Chondrocyte (in vitro differentiated cells): ENCODE measurements around the gene HP1BP3. TPM values are rescaled to one million over a fixed set of nuclear protein-coding genes. Genes with fewer than 3 reads are reported as not detected.
"Not testable (repeated sequence)": the region's sequence is repeated elsewhere in the genome, so short reads cannot be mapped to it uniquely, and the experiment has no call there.

Experiments used
- DNase-seq: peaks from one replicate; pipeline ENCODE4 v3.0.0; 2021; ENCODE audit warnings: mixed read lengths, low spot score
- H3K27ac Mint-ChIP-seq: one replicate; pipeline ENCODE4 v1.8.0; 2021; ENCODE audit warnings: mild to moderate bottlenecking, moderate library complexity, mixed read lengths; ENCODE audit not compliant: unreplicated experiment
- H3K27me3 Mint-ChIP-seq: 2 replicates; pipeline ENCODE4 v1.8.0; 2021; ENCODE audit warnings: low read depth, mixed read lengths
- H3K36me3 Mint-ChIP-seq: 2 replicates; pipeline ENCODE4 v1.8.0; 2021; ENCODE audit warnings: low read depth, mixed read lengths
- H3K4me1 Mint-ChIP-seq: 2 replicates; pipeline ENCODE4 v1.8.0; 2021; ENCODE audit warnings: low read depth, mild to moderate bottlenecking, mixed read lengths
- H3K4me3 Mint-ChIP-seq: one replicate; pipeline ENCODE4 v1.8.0; 2021; ENCODE audit warnings: mild to moderate bottlenecking, moderate library complexity, mixed read lengths; ENCODE audit not compliant: unreplicated experiment
- H3K9me3 Mint-ChIP-seq: 2 replicates; pipeline ENCODE4 v1.8.0; 2021; ENCODE audit warnings: low read depth, mixed read lengths
- CTCF ChIP-seq: fragments of 200-600 bp; sonication (generic); IDR thresholded peaks from 2 replicates; pipeline ENCODE4 v1.5.0; 2021; ENCODE audit warnings: antibody characterized with exemption, mild to moderate bottlenecking, moderate library complexity
- total RNA-seq: library from RNA; stranded (reverse); gene quantifications from 3 replicates; pipeline ENCODE4 v1.2.1, GENCODE V29; 2021

The HP1BP3 gene
- total RNA-seq, 1 donor from 2014 or later: 182 TPM

GRCh38 chr1:20814534-20814871 is 27.4 kb upstream of the HP1BP3 start:
- H3K36me3 Mint-ChIP-seq: peaks cover 7% of the 10 kb centered on the region
- TF ChIP-seq CTCF: no peak
- H3K4me1 Mint-ChIP-seq: peaks cover 6% of the 10 kb centered on the region
- DNase-seq: no peak
- H3K4me3 Mint-ChIP-seq: no peak overlapping the region
- H3K27me3 Mint-ChIP-seq: no peaks in the 10 kb centered on the region
- H3K9me3 Mint-ChIP-seq: no peaks in the 10 kb centered on the region
- no peak overlapping the region for H3K27ac Mint-ChIP-seq

GRCh38 chr1:20811916-20812315 is 24.8 kb upstream of the HP1BP3 start:
- no peak overlapping the region for H3K27ac Mint-ChIP-seq
- peaks cover 6% of the 10 kb centered on the region for H3K4me1 Mint-ChIP-seq
- no peaks in the 10 kb centered on the region for H3K27me3 Mint-ChIP-seq
- H3K4me3 Mint-ChIP-seq: no peak overlapping the region
- H3K9me3 Mint-ChIP-seq: no peaks in the 10 kb centered on the region
- DNase-seq: no peak
- peaks cover 11% of the 10 kb centered on the region for H3K36me3 Mint-ChIP-seq
- no peak for TF ChIP-seq CTCF

GRCh38 chr1:20793236-20793635 is 6.1 kb upstream of the HP1BP3 start:
- Mint-ChIP-seq H3K4me1 (peaks cover 19% of the 10 kb centered on the region), H3K27me3 (no peaks in the 10 kb centered on the region), H3K9me3 (no peaks in the 10 kb centered on the region), H3K27ac (peak overlapping the region; percentile 12), H3K4me3 (no peak overlapping the region), H3K36me3 (no peaks in the 10 kb centered on the region)
- TF ChIP-seq CTCF: no peak
- DNase-seq: no peak

GRCh38 chr1:20792196-20792595 is 5.1 kb upstream of the HP1BP3 start:
- Mint-ChIP-seq H3K4me1 (peaks cover 27% of the 10 kb centered on the region), H3K27me3 (no peaks in the 10 kb centered on the region), H3K27ac (peak overlapping the region; percentile 84), H3K36me3 (no peaks in the 10 kb centered on the region), H3K4me3 (no peak overlapping the region), H3K9me3 (no peaks in the 10 kb centered on the region)
- no peak for DNase-seq
- no peak for TF ChIP-seq CTCF

GRCh38 chr1:20790785-20791184 is 3.7 kb upstream of the HP1BP3 start:
- no peak for TF ChIP-seq CTCF
- Mint-ChIP-seq H3K4me1 (peaks cover 27% of the 10 kb centered on the region), H3K36me3 (no peaks in the 10 kb centered on the region), H3K9me3 (no peaks in the 10 kb centered on the region), H3K27ac (no peak overlapping the region), H3K27me3 (no peaks in the 10 kb centered on the region), H3K4me3 (no peak overlapping the region)
- DNase-seq: no peak

GRCh38 chr1:20789598-20789997 is 2.5 kb upstream of the HP1BP3 start:
- H3K27me3 Mint-ChIP-seq, H3K4me3 Mint-ChIP-seq, H3K27ac Mint-ChIP-seq, H3K36me3 Mint-ChIP-seq, H3K9me3 Mint-ChIP-seq, DNase-seq: not testable (repeated sequence)
- H3K4me1 Mint-ChIP-seq: peaks cover 37% of the 10 kb centered on the region
